Esophagus squamous epithelium (tissue), 5 donors: ENCODE measurements around the gene IL18R1. TPM values are rescaled to one million over a fixed set of nuclear protein-coding genes. Genes with fewer than 3 reads are reported as not detected.

Experiments
- DNase-seq: peaks from one replicate; lab custom pipeline; 2025; lab: John Stamatoyannopoulos, UW
- H3K27ac ChIP-seq, 4 donors: fragments of 200-600 bp; sonication (generic); one replicate each; pipeline ENCODE4 v1.5.1; 2016 to 2019; ENCODE audit warnings: mild to moderate bottlenecking in 1 of 4
- H3K27me3 ChIP-seq, 4 donors: fragments of 200-600 bp; sonication (generic); 1 replicate in 3 of 4; 2 replicates in 1 of 4; pipeline versions ENCODE4 v1.5.1 to v1.6.0; 2017 to 2021; ENCODE audit warnings: antibody characterized with exemption in 1 of 4
- H3K36me3 ChIP-seq, 3 donors: fragments of 200-600 bp; sonication (generic); one replicate each; pipeline ENCODE4 v1.5.1; 2016 to 2019
- H3K4me1 ChIP-seq, 3 donors: fragments of 200-600 bp; sonication (generic); one replicate each; pipeline ENCODE4 v1.5.1; 2017 to 2019
- H3K4me3 ChIP-seq, 4 donors: fragments of 200-600 bp; sonication (generic); 1 replicate in 3 of 4; 2 replicates in 1 of 4; pipeline ENCODE4 v1.5.1; 2016 to 2019; ENCODE audit warnings: mild to moderate bottlenecking in 2 of 4, moderate library complexity in 1 of 4
- H3K9me3 ChIP-seq, 3 donors: fragments of 200-600 bp; sonication (generic); one replicate each; pipeline ENCODE4 v1.5.1; 2016 to 2019
- CTCF ChIP-seq, 6 experiments: fragments of 450-650 bp in 4 of 6; fragments of 200-600 bp in 2 of 6; sonication (generic) in 2 of 6; IDR thresholded peaks; one replicate each; pipeline ENCODE4 v1.5.1; 2016 to 2019; ENCODE audit warnings: antibody characterized with exemption in 6 of 6, mild to moderate bottlenecking in 4 of 6, moderate library complexity in 4 of 6
- POLR2A ChIP-seq, 4 donors: fragments of 450-650 bp; IDR thresholded peaks; one replicate each; pipeline ENCODE4 v1.6.1; 2017; ENCODE audit warnings: antibody characterized with exemption in 4 of 4, mild to moderate bottlenecking in 4 of 4, moderate library complexity in 3 of 4
- WGBS, 2 donors: methylation state at CpG; one replicate each; pipeline ENCODE4 v1.1.5; 2018; 5-methylcytosine and 5-hydroxymethylcytosine counted together
- intact Hi-C: fragments of 100-400 bp; cut with DNase I; formaldehyde crosslinking; loops from one replicate; pipeline ENCODE4 v1.15.0; 2022
- total RNA-seq, 4 donors: library from RNA; depleted of rRNA; stranded (reverse); fragments of >200 nt; gene quantifications; one replicate each; pipeline ENCODE4 v1.1.0, GENCODE V29; 2016
- donor health status: DM: yes; HTN: yes; CAD: no.

The IL18R1 gene
- total RNA-seq, 4 donors from 2014 or later, result 0.45 to 5.5 (median 1.8) TPM

- H3K4me3 ChIP-seq, result no peak overlapping the region
- no peak for DNase-seq
- no peaks in the 10 kb centered on the region for H3K36me3 ChIP-seq
- H3K4me1 ChIP-seq, result no peaks in the 10 kb centered on the region
- no peak overlapping the region for H3K27ac ChIP-seq
- H3K9me3 ChIP-seq, result peaks cover 0 to 13% (median 5%) of the 10 kb centered on the region in 3 donors
- no peaks in the 10 kb centered on the region for H3K27me3 ChIP-seq
- intact Hi-C loops, result no loop called here
- TF ChIP-seq POLR2A (IDR thresholded peaks at IDR 0.05) (no peak), CTCF (IDR thresholded peaks at IDR 0.05) (no peak)
- WGBS, 2 donors, result 69 to 93% methylated on average over 1 to 3 of the region's 3 CpGs
Measured at GRCh38 chr2:102386867-102387541, 31.4 kb downstream of the IL18R1 start.

GRCh38 chr2:102387763-102388546 lies 32.4 kb downstream of the IL18R1 start:
- Histone ChIP-seq H3K9me3 (peaks cover 0 to 13% (median 5%) of the 10 kb centered on the region in 3 donors), H3K27ac (no peak overlapping the region), H3K4me3 (no peak overlapping the region), H3K36me3 (no peaks in the 10 kb centered on the region), H3K4me1 (no peaks in the 10 kb centered on the region), H3K27me3 (no peaks in the 10 kb centered on the region)
- no peak for TF ChIP-seq CTCF (IDR thresholded peaks at IDR 0.05)
- TF ChIP-seq POLR2A (IDR thresholded peaks at IDR 0.05), result no peak
- intact Hi-C loops, result no loop called here
- 85 to 92% methylated on average over 7 of the region's 7 CpGs for WGBS, 2 donors
- no peak for DNase-seq

- no peak overlapping the region for H3K4me3 ChIP-seq
- no peaks in the 10 kb centered on the region for H3K4me1 ChIP-seq
- 62 to 78% methylated on average over 2 of the region's 2 CpGs for WGBS, 2 donors
- H3K9me3 ChIP-seq, result no peaks in the 10 kb centered on the region
- DNase-seq, result no peak
- intact Hi-C loops, result no loop called here
- no peak for TF ChIP-seq POLR2A (IDR thresholded peaks at IDR 0.05)
- no peak for TF ChIP-seq CTCF (IDR thresholded peaks at IDR 0.05)
- no peaks in the 10 kb centered on the region for H3K36me3 ChIP-seq
- no peak overlapping the region for H3K27ac ChIP-seq
- no peaks in the 10 kb centered on the region for H3K27me3 ChIP-seq
Measured at GRCh38 chr2:102391565-102391964, 36.0 kb downstream of the IL18R1 start.

- Histone ChIP-seq H3K4me3 (no peak overlapping the region), H3K27me3 (no peaks in the 10 kb centered on the region), H3K9me3 (no peaks in the 10 kb centered on the region), H3K4me1 (no peaks in the 10 kb centered on the region), H3K27ac (no peak overlapping the region), H3K36me3 (no peaks in the 10 kb centered on the region)
- 69 to 77% methylated on average over 3 of the region's 3 CpGs for WGBS, 2 donors
- TF ChIP-seq POLR2A (IDR thresholded peaks at IDR 0.05) (no peak), CTCF (IDR thresholded peaks at IDR 0.05) (no peak)
- DNase-seq, result no peak
- intact Hi-C loops, result no loop called here
Measured at GRCh38 chr2:102392096-102392495, 36.5 kb downstream of the IL18R1 start.

- H3K9me3 ChIP-seq, result no peaks in the 10 kb centered on the region
- WGBS, 2 donors, result 33 to 52% methylated on average over 1 of the region's 1 CpG
- H3K36me3 ChIP-seq, result no peaks in the 10 kb centered on the region
- intact Hi-C loops, result no loop called here
- DNase-seq, result no peak
- no peak overlapping the region for H3K27ac ChIP-seq
- H3K4me1 ChIP-seq, result no peaks in the 10 kb centered on the region
- H3K4me3 ChIP-seq, result no peak overlapping the region
- no peaks in the 10 kb centered on the region for H3K27me3 ChIP-seq
- TF ChIP-seq POLR2A (IDR thresholded peaks at IDR 0.05), result no peak
- no peak for TF ChIP-seq CTCF (IDR thresholded peaks at IDR 0.05)
Measured at GRCh38 chr2:102392942-102393341, 37.3 kb downstream of the IL18R1 start.
